HPDE6-E6E7 (cell line): ENCODE results near the gene HPCAL1.
A peak's percentile ranks its signal among the peaks of the same experiment; 100 is the strongest.

Experiments
- DNase-seq: peaks from one replicate; pipeline ENCODE4 v3.0.0; 2011; ENCODE audit warnings: missing footprints; ENCODE audit errors: extremely low spot score

Gene HPCAL1

DNA sequence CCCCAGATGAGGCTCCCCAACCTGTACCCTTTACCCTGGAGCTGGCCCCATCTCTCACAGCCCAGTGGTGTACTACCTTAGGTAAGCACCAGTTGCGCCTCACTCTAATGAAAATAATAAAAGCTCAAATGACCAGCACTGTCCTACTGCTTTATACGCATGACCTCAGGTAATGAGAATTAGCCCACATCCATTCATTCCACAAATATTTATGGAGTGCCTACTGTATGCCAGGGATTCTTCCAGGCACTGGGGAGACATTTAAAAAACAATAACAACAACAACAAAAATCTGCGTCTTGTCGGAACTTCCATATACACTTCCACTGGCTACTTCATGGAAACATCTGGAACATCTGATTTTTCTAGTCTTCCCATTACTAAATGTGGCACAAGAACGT is 20.8 kb downstream of the HPCAL1 start:
- no peak for DNase-seq

DNA sequence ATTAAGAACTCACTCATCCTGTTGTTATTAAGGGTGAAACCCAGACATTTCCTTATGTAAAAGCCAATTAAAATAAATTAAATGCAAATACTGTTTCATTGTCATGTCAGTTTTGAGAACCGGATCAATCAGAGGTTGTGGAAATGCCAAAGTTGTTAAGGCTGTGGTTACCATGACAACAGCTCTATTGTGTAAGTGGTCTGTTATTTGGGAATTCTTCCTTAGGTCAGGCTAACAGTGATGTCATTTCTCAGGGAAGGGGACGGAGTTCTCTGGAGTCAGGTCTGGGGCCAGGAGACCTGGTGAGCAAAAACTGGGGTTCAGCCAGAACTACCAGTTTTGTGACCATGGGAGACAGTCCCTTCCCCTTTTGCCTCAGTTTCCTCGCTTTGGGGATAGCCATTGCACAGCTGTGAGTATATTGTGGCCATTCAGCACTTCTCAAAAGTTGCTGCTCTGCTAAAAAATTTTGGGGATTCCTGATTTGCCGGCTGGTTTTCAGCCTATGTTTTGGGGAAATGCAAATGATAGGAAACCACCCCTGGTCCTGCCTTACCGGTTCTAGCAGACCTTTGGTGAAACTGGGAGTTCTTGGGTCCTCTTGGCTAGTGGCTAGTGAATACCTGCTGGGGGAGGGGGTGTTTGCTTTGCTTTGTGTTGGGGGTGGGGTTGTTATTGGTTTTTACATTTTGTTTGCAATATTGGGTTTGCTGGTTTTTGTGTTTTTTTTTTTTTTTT is 21.6 kb downstream of the HPCAL1 start:
- DNase-seq = no peak

DNA sequence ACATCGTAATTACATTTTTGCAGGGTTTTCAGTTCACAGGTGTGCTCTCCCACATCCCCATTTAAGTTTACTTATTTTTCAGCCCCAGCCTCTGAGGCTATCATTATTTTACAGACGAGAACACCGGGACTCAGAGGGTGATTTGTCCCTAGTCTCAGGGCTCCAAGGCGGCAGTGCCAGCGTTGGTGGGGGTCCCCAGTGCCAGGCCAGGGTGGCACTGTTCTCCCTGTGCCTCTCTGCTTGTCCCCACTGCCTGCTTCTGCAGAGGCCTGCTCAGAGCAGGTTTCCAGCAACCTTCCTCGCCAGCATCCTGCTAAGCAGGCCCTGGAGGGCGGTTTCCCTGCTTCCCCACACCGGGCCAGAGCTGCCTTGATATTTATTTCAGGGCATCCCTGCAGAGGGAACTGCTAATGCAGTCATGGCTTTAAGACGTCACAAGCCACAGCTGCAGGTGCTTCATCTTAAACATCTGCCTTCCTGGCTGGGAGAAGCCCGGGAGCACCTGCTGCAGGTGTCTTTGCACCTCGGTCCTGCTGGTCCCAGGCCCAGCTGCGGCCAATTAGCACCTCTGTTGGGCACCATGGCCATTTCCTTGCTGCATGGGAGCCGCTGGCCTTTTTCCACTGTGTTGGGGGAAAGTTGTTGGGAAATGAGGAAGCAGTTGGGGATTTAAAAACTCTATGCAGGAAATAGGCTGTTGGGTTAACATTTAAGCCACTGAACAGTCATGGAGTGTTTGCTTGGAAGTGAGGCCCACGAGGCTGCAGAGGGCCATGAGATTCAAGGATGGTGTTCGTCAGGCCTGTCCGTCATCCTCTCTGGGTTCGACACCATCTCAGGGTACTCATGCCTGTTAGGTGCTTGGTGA is 22.8 kb downstream of the HPCAL1 start:
- no peak for DNase-seq

DNA sequence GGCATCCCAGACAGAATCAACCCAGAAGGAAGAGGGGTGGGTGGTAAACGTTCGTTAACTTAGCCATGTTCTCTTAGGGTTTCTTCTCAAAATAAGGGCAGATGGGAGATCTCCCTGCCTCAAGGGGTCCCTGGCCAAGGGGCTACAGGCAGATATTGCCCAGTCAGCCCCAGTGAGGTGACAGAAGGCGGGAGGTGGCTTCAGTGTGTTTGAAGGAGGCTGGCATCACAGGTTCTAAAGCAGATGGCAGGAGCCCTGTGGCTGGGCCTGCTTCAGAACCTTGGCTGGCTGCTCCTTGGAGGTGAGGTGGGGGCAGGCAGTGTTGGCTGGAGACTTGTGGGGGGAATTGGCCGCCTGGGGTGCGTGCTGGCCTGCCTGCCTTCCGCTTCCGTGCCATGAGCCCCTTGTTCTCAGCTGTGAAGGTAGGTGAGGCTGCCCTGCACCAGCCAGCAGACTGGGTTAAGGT is 23.5 kb downstream of the HPCAL1 start:
- DNase-seq = no peak

DNA sequence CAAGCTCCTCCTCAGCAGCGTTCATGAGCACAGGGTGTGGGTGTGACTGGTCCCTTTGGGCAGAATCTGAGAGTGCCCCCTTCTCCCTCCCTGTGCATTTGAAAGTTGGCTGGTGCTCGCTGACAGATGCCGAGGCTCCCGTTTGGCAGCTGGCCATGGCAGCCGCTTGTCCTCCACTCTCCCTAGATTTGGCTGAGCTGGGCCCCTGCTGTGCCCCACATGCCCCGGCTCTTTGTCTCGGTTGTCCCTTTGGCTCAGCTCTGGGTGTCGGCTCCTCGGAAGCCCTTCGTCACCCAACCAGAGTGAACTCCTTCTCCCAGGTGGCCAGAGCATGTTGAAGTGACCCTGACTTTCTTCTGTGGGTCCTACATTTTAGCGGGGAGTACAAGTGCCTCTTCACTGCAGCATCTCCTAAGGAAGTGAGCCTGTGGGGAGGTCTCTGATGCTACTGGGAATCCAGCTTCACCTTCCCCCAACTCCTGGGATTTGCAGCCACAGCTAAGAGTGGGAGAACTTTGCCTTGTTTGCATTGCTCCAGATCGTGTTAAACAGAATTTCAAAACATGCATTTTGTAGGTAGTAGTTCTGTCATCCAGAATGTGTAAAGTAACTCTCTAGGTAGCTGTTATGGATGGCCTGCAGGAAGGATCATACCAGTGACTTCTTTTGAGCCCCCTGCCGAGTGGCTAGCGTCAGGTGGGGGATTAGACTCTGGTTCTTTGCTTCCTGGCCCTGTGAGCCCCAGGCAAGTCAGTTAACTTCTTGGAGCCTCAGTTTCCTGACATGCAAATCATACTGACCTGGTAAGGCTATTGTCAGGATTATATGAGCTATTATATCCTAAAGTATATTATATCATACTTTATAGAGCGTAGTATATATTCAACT is 24.2 kb downstream of the HPCAL1 start:
- no peak for DNase-seq

DNA sequence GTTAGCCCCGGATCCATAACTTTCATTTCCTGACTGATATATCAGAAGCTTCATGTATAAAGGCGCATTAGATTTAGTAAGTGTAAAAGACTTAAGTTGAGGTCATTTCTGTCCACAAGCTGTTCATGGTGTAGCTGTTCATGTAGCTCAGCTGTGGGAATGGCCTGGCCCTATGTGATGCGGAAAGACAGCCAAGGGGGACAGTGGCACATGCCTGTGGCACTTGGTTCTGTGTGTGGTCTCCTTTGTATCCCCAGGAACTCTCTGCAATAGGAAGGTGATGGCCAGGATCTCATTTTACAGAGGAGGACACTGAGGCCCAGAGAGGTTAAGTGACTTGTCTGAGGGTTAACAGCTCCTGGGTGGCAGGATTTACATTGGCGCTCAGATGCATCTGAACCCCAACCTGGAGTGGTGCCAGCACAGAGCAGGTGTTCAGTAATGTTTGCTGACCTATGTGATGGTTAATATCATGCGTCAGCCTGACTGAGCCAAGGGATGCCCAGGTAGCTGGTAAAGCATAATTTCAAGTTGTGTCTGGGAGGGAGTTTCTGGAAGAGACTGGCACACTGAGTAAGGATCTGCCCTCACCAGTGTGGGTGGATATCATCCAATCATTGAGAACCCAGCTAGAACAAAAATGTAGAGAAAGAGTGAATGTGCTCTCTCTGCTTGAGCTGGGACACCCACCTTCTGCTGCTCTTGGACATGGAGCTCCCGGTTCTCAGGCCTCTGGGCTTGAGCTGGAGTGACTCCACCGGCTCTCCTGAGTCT is 25.4 kb downstream of the HPCAL1 start:
- DNase-seq = no peak

DNA sequence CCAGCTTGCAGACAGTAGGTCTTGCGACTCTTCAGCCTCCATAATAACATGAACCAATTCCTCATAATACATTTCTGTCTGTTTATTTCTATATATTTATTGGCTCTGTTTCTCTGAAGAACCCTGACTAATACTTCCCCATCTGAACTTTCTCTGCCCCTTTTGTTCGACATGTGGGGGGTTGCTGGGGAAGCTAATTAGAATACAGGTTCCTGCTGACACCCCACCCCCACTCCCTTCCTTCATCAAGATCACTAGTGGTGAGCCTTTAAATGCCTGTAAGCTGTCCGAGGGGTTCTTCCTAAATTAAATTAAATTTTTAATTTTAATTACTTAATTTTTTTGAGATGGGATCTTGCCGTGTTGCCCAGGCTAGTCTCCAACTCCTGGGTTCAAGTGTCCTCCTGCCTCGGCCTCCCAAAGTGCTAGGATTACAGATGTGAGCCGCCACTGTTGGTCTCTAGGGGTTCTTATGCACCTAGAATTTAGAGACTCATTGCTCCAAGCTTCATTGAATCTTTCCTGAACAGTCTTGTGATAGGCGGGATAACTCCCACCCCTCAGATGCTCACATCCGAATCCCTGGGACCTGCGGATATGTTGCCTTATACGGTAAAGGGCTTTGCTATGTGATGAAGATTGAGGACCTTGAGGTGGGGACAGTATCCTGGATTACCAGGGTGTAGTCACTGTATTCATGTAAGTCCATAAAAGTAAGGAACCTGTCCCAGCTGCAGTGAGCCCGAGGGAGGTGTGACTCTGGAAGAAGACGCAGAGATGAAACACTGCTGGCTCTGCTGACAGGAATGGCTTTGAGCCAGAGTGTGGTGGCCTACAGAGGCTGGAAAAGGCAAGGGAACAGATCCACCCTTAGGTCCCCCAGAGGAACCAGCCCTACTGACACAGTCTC is 26.2 kb downstream of the HPCAL1 start:
- DNase-seq = no peak

DNA sequence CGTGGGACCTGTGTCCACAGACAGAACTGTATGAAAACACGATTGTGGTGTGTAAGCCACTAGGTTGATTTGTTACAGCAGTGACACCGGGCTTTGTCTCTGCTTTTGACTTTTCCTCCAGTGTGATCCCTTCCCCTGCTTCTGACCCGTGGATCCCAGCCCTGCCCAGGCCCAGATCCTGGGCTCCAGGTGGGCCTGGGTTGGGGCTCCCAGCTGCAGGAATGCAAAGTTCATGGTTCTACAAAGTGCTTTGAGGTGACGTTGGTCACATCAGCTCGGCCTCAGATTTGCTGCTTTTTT is 26.8 kb downstream of the HPCAL1 start:
- DNase-seq = no peak

DNA sequence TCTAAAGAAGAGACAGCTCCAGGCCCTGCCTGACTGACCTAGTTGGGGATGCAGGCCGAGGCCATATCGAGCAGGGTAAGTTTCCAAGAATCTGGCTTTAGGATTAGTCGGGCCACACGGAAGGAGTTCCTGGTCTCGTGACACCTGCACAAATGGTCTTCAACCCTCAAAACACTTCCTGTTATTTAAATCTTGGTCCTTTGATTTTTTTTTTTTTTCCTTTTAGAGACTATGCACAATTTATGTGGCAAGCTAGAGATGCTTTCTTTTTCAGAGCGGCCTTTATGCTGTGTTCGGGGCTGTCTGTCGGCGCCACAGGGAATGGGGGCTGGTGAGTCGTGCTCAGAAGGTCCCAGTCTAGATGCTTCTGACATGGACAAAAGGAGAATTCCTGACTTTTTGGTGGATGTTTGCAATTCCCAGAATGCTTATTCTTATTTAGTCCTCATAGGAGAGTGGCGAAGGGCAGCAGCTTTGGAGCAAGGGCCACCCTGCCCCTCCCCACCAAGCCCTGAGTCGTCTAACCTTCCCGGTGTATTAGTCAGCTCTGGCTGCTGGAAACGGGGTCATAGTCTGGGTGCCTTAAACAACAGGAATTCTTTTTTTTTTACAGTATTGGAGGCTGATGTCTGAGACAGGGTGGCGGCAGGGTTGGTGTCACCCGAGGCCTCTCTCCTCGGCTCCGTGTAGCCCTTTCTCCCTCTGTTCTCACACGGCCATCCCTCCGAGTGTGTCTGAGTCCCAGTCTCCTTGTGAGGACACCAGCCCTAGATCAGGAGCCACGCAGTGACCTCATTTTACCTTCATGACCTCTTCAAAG is 27.4 kb downstream of the HPCAL1 start:
- DNase-seq = peak; percentile 15

DNA sequence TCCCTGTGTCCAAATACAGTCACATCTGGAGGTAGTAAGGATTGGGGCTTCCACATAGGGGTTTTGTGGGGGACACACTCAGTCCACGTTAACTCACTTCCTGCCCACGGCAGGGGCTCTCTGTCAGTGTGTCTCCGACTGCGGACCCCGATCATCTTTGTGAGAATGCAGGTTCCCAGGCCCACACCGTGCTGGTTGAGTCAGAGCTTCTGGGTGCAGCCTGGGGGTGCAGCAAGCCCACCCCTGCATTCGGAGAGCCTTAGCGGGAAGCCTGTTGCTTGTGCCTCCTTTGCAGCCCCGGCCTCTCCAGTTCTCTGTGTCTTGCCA is 28.0 kb downstream of the HPCAL1 start:
- DNase-seq = no peak

DNA sequence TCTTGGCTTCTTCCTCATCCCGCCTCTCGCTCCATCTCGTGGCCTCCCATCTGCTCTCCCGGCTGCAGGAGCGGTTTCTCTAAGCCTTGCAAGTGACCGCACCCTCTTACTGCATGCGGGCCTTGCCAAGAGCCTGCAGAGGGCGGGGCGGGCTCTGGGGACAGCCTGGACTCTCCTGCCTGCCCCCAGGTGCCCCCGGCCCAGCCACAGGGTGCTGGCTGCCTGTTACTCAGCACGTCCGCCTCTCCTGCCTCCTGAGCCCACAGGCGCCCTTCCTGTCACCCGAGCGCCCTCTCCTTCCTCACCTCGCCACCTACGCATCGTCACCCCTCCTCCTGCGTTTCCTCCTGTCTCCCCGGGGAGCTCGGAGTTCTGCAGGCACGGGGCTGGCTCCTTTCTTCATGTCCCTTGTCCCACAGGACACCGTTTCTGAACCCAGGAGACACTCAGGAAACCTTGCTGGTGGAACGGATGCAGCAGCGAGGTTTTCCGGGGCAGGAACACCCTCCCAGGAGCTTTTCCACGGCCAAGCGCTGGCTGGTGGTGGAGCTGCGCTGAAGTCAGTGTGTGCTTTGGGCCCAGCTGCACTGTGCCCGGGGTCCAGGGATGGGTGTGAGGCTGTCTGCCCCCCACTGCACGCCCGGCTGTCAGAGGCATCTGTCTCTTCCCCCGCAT is 28.5 kb downstream of the HPCAL1 start:
- DNase-seq = no peak

DNA sequence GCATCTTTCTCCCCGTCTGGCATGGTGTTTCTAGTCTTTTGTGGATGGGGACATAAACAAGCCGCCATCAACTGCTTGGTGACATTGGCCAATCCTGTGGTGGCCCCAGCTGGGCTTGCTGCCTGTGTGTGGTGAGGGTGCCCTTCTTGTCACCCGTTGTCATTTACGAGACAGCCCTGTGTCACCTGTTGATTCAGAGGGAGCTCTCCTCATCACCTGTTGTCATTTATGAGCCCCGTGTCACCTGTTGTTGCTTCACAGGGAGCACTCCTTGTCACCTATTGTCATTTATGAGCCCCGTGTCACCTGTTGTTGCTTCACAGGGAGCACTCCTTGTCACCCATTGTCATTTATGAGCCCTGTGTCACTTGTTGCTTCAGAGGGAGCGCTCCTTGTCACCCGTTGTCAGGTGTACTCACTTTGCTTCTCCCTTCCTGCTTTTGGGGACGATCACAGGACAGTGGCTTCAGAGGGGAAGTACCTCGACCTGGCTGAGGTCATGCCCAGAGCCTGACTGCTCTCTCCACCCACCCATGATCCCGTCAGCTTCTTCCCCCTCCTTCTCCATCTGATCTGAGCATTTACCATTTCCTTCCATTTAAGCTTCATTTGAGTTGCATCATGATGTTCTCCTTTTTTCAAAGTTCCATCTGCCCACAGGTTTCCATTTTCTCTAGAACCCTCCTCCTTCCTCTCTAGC is 29.1 kb downstream of the HPCAL1 start:
- DNase-seq = no peak

DNA sequence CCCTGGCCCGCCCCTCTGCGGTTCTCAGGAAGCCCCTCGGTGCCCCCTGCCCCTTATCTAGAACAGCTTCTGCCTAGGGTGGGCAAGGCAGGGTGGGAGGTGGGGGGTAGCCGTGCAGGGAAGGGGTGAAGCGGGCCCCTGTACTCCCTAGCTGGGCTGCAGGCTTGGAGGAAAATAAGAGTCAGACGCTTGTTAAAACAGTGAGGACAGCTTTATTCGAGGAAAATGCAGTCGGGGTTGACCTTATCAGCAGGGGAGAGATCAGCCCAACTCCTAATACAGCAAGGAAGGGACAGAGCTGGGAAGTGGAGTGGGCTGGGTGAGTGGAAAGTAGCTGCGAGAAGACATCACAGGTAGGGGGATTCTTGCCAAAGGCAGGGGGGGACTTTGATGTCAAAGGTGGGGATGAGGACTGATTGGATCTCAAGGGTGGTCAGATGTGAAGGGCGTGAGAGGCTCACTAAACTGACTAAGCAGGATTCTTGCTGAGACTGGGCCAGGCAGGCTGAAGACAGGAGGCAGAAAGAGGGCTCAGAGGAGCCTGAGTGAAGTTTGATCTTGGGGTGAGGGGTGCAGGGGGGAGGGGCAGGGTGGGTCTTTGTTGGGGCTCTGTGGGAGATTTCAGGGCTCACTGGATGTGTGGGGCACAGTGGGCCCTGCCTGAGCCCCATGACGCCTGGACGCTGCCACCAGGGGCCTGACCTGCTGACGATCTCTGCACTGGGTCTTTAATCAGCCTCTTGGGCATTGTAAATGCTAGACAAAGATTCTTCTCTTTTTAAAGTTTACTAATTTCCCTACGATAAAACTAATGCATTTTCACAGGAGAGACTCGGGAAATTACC is 29.9 kb downstream of the HPCAL1 start:
- DNase-seq = no peak

DNA sequence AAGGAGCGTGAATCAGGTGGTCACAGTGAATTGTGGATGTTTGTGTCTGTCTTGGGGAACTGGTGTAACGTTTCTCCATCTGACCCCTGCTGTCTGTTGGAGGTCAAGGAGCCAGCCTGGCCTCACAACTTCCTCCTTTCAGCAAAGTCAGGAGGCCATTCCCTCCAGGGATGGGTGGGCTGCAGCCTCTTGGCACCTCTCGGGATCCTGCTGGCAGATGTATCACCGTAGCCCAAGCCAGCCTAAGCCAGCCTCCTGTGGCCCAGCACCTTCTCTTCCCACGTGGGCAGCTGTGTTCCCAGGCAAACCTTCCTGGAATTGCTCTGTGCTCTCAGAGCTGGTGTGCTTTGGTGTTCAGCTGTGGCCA is 30.5 kb downstream of the HPCAL1 start:
- no peak for DNase-seq

DNA sequence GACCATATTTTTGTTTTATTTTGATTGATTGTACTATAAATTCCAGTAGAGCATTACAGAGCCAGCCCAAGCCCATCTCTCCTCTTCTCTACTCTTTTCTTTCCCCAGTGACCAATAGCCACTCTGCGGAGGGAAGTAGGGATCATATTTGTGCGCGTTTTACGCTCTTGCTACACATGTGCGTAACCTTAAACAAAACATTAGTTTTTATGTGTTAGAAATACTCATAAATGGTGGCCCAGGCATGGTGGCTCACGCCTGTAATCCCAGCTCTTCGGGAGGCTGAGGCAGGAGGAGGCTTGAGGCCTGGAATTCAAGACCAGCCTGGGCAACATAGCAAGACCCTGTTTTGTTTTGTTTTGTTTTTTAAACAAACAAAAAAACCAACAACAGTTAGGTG is 31.3 kb downstream of the HPCAL1 start:
- DNase-seq = no peak

DNA sequence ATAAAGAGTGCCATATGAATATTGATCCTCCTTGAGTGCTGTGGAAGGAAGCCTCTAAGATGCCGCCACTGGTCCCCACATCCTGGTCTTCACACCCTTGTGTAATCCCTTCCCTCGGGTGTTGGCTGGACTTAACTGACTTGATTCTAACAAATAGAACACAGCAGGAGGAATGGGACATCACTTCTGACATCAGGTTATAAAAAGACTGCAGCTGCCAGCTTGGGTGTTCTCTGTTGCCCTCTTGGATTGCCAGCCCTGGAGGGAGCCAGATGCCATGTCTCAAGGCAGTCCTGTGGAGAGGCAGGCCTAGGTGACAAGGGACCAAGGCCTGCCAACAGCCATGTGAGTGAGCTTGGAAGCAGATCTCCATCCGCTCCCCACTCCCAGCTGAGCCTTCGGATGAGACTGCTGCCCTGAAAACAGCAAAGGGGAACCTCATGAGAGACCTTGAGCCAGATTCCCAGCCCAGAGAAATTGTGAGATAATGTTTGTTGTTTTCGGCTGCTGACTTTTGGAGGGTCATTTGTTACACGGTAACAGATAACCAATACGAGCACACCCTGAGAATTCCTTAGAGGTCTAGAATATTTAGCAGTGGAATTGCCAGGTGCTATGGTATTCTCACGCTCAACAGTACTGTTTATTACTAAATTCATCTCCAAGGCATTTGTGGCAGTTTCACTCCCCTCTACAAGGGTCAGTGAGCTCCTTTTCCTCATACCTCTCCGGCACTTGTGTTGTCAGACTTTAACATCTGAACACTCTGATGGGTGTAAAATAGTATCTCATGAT is 32.5 kb downstream of the HPCAL1 start:
- no peak for DNase-seq

DNA sequence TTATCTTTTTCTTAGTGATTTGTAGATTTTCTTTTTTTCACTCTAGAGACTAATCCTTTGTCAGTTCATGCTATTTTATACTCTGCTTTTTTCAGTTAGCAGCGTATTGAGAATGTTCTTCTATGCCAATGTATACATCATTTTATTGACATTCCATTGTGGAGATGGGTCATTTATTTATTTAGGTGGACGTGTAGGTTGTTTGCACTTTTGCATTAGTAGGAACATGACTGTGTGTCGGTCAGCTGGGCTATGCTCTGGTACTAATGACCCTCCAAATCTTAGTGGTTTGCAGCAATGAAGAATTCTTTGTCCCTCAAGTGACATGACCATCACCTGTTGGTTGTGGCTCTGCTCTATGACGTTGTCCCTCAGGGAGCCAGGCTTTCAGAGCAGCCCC is 33.6 kb downstream of the HPCAL1 start:
- no peak for DNase-seq
